ENCODE measurements around the gene SPDEF.
A peak's percentile ranks its signal among the peaks of the same experiment; 100 is the strongest.

SPDEF gene

GRCh38 chr6:34562350-34562749, 6.2 kb upstream of the SPDEF start:
- no CpG with 5 or more reads among the region's 10 CpGs for WGBS (ENCODE audit: extremely low coverage, insufficient coverage, insufficient read length)
- peaks cover 3% of the 10 kb centered on the region for H3K9me3 ChIP-seq (ENCODE audit: insufficient read depth, low read depth, low read length)
- no peak overlapping the region for H2AK5ac ChIP-seq (ENCODE audit: low read length)
- H4K12ac ChIP-seq (ENCODE audit: low read depth, low read length): no peak overlapping the region
- no peaks in the 10 kb centered on the region for H3K36me3 ChIP-seq (ENCODE audit: control insufficient read depth in 1 of 2, insufficient read depth in 2 of 2, low read length in 2 of 2)
- H3K18ac ChIP-seq (ENCODE audit: low read length): no peak overlapping the region
- no peak overlapping the region for H4K8ac ChIP-seq (ENCODE audit: low read depth, low read length)
- no peak overlapping the region for H3K4ac ChIP-seq (ENCODE audit: low read depth, low read length)
- no peak overlapping the region for H4K91ac ChIP-seq (ENCODE audit: low read depth, low read length)
- H3K9ac ChIP-seq (ENCODE audit: low read length): no peak overlapping the region
- peaks cover 2% of the 10 kb centered on the region for H3K79me1 ChIP-seq (ENCODE audit: low read length)
- H2BK12ac ChIP-seq (ENCODE audit: low read length): no peak overlapping the region
- no peak overlapping the region for H3K4me3 ChIP-seq (ENCODE audit: low read depth, low read length)
- H3K4me2 ChIP-seq (ENCODE audit: low read length): no peak overlapping the region
- H2BK120ac ChIP-seq (ENCODE audit: insufficient read depth, low read length, poor library complexity): no peak overlapping the region
- H3K14ac ChIP-seq (ENCODE audit: low read length): no peak overlapping the region
- no peak overlapping the region for H2BK5ac ChIP-seq (ENCODE audit: low read depth, low read length, poor library complexity)
- no peaks in the 10 kb centered on the region for H3K79me2 ChIP-seq (ENCODE audit: control insufficient read depth, insufficient read depth, low read length, poor library complexity)
- no peak overlapping the region for H2AFZ ChIP-seq (ENCODE audit: insufficient read depth, low read length, poor library complexity)
- no peak overlapping the region for H3K27ac ChIP-seq (ENCODE audit: low read depth, low read length)
- no peak for DNase-seq
- H3K4me1 ChIP-seq (ENCODE audit: control insufficient read depth in 1 of 2, insufficient read depth in 2 of 2, low read length in 2 of 2): peaks cover 0 to 4% of the 10 kb centered on the region in 2 experiments
- no peak overlapping the region for H3K23ac ChIP-seq (ENCODE audit: low read length)
- no peaks in the 10 kb centered on the region for H3K27me3 ChIP-seq (ENCODE audit: insufficient read depth, low read length)

- no peak overlapping the region for H3K14ac ChIP-seq (ENCODE audit: low read length)
- no peak overlapping the region for H4K12ac ChIP-seq (ENCODE audit: low read depth, low read length)
- H3K36me3 ChIP-seq (ENCODE audit: control insufficient read depth in 1 of 2, insufficient read depth in 2 of 2, low read length in 2 of 2): no peaks in the 10 kb centered on the region
Measured at GRCh38 chr6:34561227-34561530, 5.0 kb upstream of the SPDEF start.

GRCh38 chr6:34560366-34561226, 4.5 kb upstream of the SPDEF start:
- H2AK5ac ChIP-seq (ENCODE audit: low read length): no peak overlapping the region
- H2BK12ac ChIP-seq (ENCODE audit: low read length): no peak overlapping the region
- H4K91ac ChIP-seq (ENCODE audit: low read depth, low read length): no peak overlapping the region
- H2AFZ ChIP-seq (ENCODE audit: insufficient read depth, low read length, poor library complexity): no peak overlapping the region
- H3K9me3 ChIP-seq (ENCODE audit: insufficient read depth, low read depth, low read length): peaks cover 4% of the 10 kb centered on the region
- H2BK120ac ChIP-seq (ENCODE audit: insufficient read depth, low read length, poor library complexity): no peak overlapping the region
- no peak overlapping the region for H4K8ac ChIP-seq (ENCODE audit: low read depth, low read length)
- H4K12ac ChIP-seq (ENCODE audit: low read depth, low read length): no peak overlapping the region
- no peaks in the 10 kb centered on the region for H3K36me3 ChIP-seq (ENCODE audit: control insufficient read depth in 1 of 2, insufficient read depth in 2 of 2, low read length in 2 of 2)
- H3K27me3 ChIP-seq (ENCODE audit: insufficient read depth, low read length): no peaks in the 10 kb centered on the region
- no peak overlapping the region for H3K4ac ChIP-seq (ENCODE audit: low read depth, low read length)
- H3K79me2 ChIP-seq (ENCODE audit: control insufficient read depth, insufficient read depth, low read length, poor library complexity): no peaks in the 10 kb centered on the region
- peak overlapping the region; percentile 14 for H3K4me3 ChIP-seq (ENCODE audit: low read depth, low read length)
- H3K23ac ChIP-seq (ENCODE audit: low read length): no peak overlapping the region
- no peak overlapping the region for H3K9ac ChIP-seq (ENCODE audit: low read length)
- peak in 1 of 2 donors; percentile 4 for DNase-seq
- no peak overlapping the region for H3K4me2 ChIP-seq (ENCODE audit: low read length)
- no CpG with 5 or more reads among the region's 20 CpGs for WGBS (ENCODE audit: extremely low coverage, insufficient coverage, insufficient read length)
- H3K79me1 ChIP-seq (ENCODE audit: low read length): no peaks in the 10 kb centered on the region
- peaks cover 0 to 1% of the 10 kb centered on the region in 2 experiments for H3K4me1 ChIP-seq (ENCODE audit: control insufficient read depth in 1 of 2, insufficient read depth in 2 of 2, low read length in 2 of 2)
- H3K27ac ChIP-seq (ENCODE audit: low read depth, low read length): no peak overlapping the region
- H2BK5ac ChIP-seq (ENCODE audit: low read depth, low read length, poor library complexity): no peak overlapping the region
- no peak overlapping the region for H3K18ac ChIP-seq (ENCODE audit: low read length)
- no peak overlapping the region for H3K14ac ChIP-seq (ENCODE audit: low read length)

More at GRCh38 chr6:34561227-34561530, 5.0 kb upstream of the SPDEF start:
- Histone ChIP-seq H3K27ac (ENCODE audit: low read depth, low read length) (no peak overlapping the region), H2BK5ac (ENCODE audit: low read depth, low read length, poor library complexity) (no peak overlapping the region), H3K27me3 (ENCODE audit: insufficient read depth, low read length) (no peaks in the 10 kb centered on the region), H2BK120ac (ENCODE audit: insufficient read depth, low read length, poor library complexity) (no peak overlapping the region), H3K79me2 (ENCODE audit: control insufficient read depth, insufficient read depth, low read length, poor library complexity) (no peaks in the 10 kb centered on the region), H3K4ac (ENCODE audit: low read depth, low read length) (no peak overlapping the region), H2AFZ (ENCODE audit: insufficient read depth, low read length, poor library complexity) (no peak overlapping the region), H3K4me3 (ENCODE audit: low read depth, low read length) (peak overlapping the region; percentile 2), H3K4me2 (ENCODE audit: low read length) (no peak overlapping the region), H3K4me1 (ENCODE audit: control insufficient read depth in 1 of 2, insufficient read depth in 2 of 2, low read length in 2 of 2) (peaks cover 0 to 4% of the 10 kb centered on the region in 2 experiments), H2BK12ac (ENCODE audit: low read length) (no peak overlapping the region), H4K8ac (ENCODE audit: low read depth, low read length) (no peak overlapping the region), H4K91ac (ENCODE audit: low read depth, low read length) (no peak overlapping the region), H3K18ac (ENCODE audit: low read length) (no peak overlapping the region), H3K79me1 (ENCODE audit: low read length) (no peaks in the 10 kb centered on the region), H2AK5ac (ENCODE audit: low read length) (no peak overlapping the region), H3K9ac (ENCODE audit: low read length) (no peak overlapping the region), H3K23ac (ENCODE audit: low read length) (no peak overlapping the region), H3K9me3 (ENCODE audit: insufficient read depth, low read depth, low read length) (peaks cover 4% of the 10 kb centered on the region)
- DNase-seq: no peak
- no CpG with 5 or more reads among the region's 2 CpGs for WGBS (ENCODE audit: extremely low coverage, insufficient coverage, insufficient read length)

GRCh38 chr6:34559651-34560365, 3.7 kb upstream of the SPDEF start:
- Histone ChIP-seq H3K18ac (ENCODE audit: low read length) (no peak overlapping the region), H3K79me2 (ENCODE audit: control insufficient read depth, insufficient read depth, low read length, poor library complexity) (no peaks in the 10 kb centered on the region), H3K23ac (ENCODE audit: low read length) (no peak overlapping the region), H2AFZ (ENCODE audit: insufficient read depth, low read length, poor library complexity) (no peak overlapping the region), H2BK120ac (ENCODE audit: insufficient read depth, low read length, poor library complexity) (no peak overlapping the region), H3K14ac (ENCODE audit: low read length) (no peak overlapping the region), H2AK5ac (ENCODE audit: low read length) (no peak overlapping the region), H3K4ac (ENCODE audit: low read depth, low read length) (no peak overlapping the region), H3K27me3 (ENCODE audit: insufficient read depth, low read length) (no peaks in the 10 kb centered on the region), H3K9ac (ENCODE audit: low read length) (no peak overlapping the region), H3K4me2 (ENCODE audit: low read length) (no peak overlapping the region), H3K79me1 (ENCODE audit: low read length) (no peaks in the 10 kb centered on the region), H3K4me3 (ENCODE audit: low read depth, low read length) (no peak overlapping the region), H3K4me1 (ENCODE audit: control insufficient read depth in 1 of 2, insufficient read depth in 2 of 2, low read length in 2 of 2) (no peaks in the 10 kb centered on the region), H4K12ac (ENCODE audit: low read depth, low read length) (no peak overlapping the region), H2BK12ac (ENCODE audit: low read length) (no peak overlapping the region), H3K27ac (ENCODE audit: low read depth, low read length) (no peak overlapping the region), H3K9me3 (ENCODE audit: insufficient read depth, low read depth, low read length) (peaks cover 4% of the 10 kb centered on the region), H3K36me3 (ENCODE audit: control insufficient read depth in 1 of 2, insufficient read depth in 2 of 2, low read length in 2 of 2) (no peaks in the 10 kb centered on the region), H4K8ac (ENCODE audit: low read depth, low read length) (no peak overlapping the region), H4K91ac (ENCODE audit: low read depth, low read length) (no peak overlapping the region), H2BK5ac (ENCODE audit: low read depth, low read length, poor library complexity) (no peak overlapping the region)
- no CpG with 5 or more reads among the region's 10 CpGs for WGBS (ENCODE audit: extremely low coverage, insufficient coverage, insufficient read length)
- no peak for DNase-seq

Measured in trophoblast cell (in vitro differentiated cells and primary cell).